Measurements from ENCODE around the gene NAV2. TPM values are rescaled to one million over a fixed set of nuclear protein-coding genes. Genes with fewer than 3 reads are reported as not detected.

Gene NAV2
- total RNA-seq, 1 experiment from 2014 or later = 46.3 TPM

DNA sequence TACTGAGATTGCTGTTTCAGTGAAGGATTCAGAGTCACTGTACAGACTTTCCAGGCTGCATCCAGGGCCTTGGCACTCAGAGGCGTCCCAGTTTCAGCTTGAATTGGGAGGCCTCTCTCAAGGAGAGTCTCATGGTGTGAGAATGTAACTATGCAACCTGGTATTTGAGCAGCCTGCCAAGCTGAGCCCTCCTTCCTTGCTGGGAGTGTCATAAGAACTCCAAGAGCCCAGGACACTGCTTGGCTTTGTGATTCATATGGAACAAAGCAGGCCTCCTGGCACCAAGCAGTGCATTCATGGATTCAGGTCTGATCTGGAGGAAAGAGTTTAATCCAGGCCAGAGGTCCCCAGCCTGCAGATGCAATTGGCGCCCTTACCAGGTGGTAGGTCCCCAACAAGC, 276.0 kb downstream of the NAV2 start:
- Histone ChIP-seq H4K8ac (replicated peaks; ENCODE audit: insufficient read length, low read depth, low read length) (no peak overlapping the region), H3K4me2 (ENCODE audit: insufficient read depth, insufficient read length, low read length) (no peak overlapping the region), H2BK120ac (ENCODE audit: low read depth, low read length, poor library complexity, severe bottlenecking) (no peak overlapping the region), H3K27me3 (ENCODE audit: insufficient read depth, low read length) (no peaks in the 10 kb centered on the region), H3K9me3 (ENCODE audit: control insufficient read depth, low read depth, low read length) (no peaks in the 10 kb centered on the region), H3T11ph (ENCODE audit: low read length) (no peak overlapping the region), H2BK5ac (ENCODE audit: insufficient read length, low read length) (no peak overlapping the region), H3K56ac (ENCODE audit: insufficient read length, low read depth, low read length) (no peak overlapping the region), H3K4me1 (ENCODE audit: insufficient read depth, low read length) (peaks cover 4% of the 10 kb centered on the region; the same call in 1 of the 2 replicates), H2AFZ (ENCODE audit: low read length) (no peak overlapping the region), H3K23ac (ENCODE audit: insufficient read length, low read depth, low read length) (no peak overlapping the region), H3K23me2 (ENCODE audit: insufficient read length, low read depth, low read length, poor library complexity, severe bottlenecking) (no peaks in the 10 kb centered on the region), H2BK12ac (ENCODE audit: insufficient read length, low read depth, low read length) (no peak overlapping the region), H2BK20ac (ENCODE audit: low read depth, low read length, poor library complexity, severe bottlenecking) (no peak overlapping the region), H3K14ac (ENCODE audit: insufficient read depth, low read length) (no peak overlapping the region), H3K4ac (ENCODE audit: low read depth, low read length) (no peak overlapping the region), H4K91ac (ENCODE audit: insufficient read length, low read depth, low read length) (no peak overlapping the region), H3K79me2 (ENCODE audit: insufficient read depth, low read length) (no peaks in the 10 kb centered on the region), H3K27ac (ENCODE audit: insufficient read length, low read depth, low read length) (no peak overlapping the region), H3K18ac (ENCODE audit: insufficient read length, low read depth, low read length) (no peak overlapping the region), H3K9ac (ENCODE audit: extremely low read depth, insufficient read length, low read length) (no peak overlapping the region), H2BK15ac (ENCODE audit: low read depth, low read length) (no peak overlapping the region), H4K5ac (ENCODE audit: insufficient read length, low read depth, low read length) (no peak overlapping the region), H4K20me1 (ENCODE audit: control insufficient read depth, insufficient read depth, insufficient read length) (no peaks in the 10 kb centered on the region), H3K79me1 (ENCODE audit: insufficient read depth, low read depth, low read length, poor library complexity, severe bottlenecking) (no peaks in the 10 kb centered on the region), H2AK5ac (ENCODE audit: insufficient read length, low read length) (no peak overlapping the region)
- Mint-ChIP-seq H3K27me3 (ENCODE audit: low read depth) (peaks cover 10% of the 10 kb centered on the region), H3K9me3 (no peaks in the 10 kb centered on the region; a peak in 1 of 5 replicates), H3K27ac (peak overlapping the region; percentile 67 to 91 (median 79); a peak in 6 of 7 replicates), H3K4me3 (no peak overlapping the region), H3K36me3 (ENCODE audit: insufficient read depth in 1 of 3, low read depth in 3 of 3) (peaks cover 20 to 43% (median 24%) of the 10 kb centered on the region in 3 experiments), H3K4me1 (peaks cover 33 to 34% of the 10 kb centered on the region in 2 experiments)
- TF ChIP-seq, protein P1, sequence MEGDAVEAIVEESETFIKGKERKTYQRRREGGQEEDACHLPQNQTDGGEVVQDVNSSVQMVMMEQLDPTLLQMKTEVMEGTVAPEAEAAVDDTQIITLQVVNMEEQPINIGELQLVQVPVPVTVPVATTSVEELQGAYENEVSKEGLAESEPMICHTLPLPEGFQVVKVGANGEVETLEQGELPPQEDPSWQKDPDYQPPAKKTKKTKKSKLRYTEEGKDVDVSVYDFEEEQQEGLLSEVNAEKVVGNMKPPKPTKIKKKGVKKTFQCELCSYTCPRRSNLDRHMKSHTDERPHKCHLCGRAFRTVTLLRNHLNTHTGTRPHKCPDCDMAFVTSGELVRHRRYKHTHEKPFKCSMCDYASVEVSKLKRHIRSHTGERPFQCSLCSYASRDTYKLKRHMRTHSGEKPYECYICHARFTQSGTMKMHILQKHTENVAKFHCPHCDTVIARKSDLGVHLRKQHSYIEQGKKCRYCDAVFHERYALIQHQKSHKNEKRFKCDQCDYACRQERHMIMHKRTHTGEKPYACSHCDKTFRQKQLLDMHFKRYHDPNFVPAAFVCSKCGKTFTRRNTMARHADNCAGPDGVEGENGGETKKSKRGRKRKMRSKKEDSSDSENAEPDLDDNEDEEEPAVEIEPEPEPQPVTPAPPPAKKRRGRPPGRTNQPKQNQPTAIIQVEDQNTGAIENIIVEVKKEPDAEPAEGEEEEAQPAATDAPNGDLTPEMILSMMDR (conservative IDR thresholded peaks at IDR 0.05) = no peak
- no CpG with 5 or more reads among the region's 2 CpGs for WGBS (ENCODE audit: extremely low coverage, insufficient read length, low lambda C conversion rate)
- peak; percentile 73 for DNase-seq
